GM19395 (cell line): ENCODE measurements around the gene UVRAG.

ENCODE experiments used
- ATAC-seq: cut with Tn5 transposase; IDR thresholded peaks from one replicate; pipeline ENCODE4 v1.9.1; 2021; ENCODE audit warnings: mild to moderate bottlenecking, moderate library complexity; ENCODE audit not compliant: unreplicated experiment

Gene UVRAG

DNA sequence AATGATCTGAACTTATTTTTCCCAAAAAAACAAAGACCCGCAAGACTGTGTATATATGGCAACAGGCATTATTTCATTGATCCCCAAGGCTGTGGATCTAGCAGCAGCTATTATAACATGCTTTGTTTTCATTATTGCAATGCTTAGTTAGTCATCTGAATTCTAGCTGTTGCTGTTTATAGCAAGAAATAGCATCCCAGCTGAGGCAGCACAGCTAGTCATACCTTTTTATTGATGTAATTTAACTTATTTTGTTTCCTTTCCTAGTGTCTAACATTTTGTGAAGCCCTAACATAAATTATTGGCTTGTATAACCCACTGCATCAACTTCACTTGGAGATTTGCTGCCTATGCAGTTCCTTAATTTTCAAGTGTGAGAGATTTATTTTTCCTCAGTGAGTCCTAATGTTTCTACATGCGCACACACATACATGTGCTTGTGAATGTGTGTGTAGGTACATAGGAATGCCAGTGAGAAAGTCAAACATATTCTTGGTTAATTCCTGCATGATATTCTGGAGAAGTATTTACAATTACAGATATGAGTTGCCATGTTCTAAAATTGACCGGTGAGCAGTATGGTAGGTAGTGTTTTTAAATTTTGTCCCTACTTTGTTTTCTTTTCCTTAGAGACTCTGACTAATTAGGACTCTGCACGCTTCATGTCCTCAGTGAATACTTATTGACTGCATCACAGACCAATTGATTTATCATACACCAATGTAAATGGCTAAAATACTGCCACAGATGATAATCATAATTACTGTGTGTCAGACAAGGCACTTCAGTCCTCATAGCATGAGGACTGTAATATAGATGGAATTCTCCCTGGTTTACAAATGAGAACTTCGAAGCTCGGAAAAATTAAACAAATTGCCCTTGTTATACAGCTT, 272.0 kb downstream of the UVRAG start:
- ATAC-seq = no peak

- ATAC-seq = no peak
Observed at GRCh38 chr11:76087749-76088148, 272.7 kb downstream of the UVRAG start.

DNA sequence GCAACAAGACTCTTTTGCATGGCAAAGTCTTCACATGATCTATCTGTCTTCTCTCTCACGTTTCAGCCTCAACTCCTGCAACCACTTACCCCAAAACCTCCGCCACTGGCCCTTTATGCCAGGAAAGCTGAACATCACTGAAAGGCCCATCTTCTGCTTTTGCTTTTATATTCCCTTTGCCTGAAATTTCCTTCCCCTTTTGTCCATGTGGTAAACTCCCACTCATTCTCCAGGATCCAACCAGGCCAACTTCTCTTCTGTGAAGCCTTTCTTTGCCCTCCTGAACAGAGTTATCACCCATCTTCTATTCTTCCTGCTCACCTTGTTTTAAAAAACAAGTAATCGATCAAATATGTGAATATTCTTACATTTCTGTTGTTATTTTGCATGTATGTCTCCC, 273.5 kb downstream of the UVRAG start:
- no peak for ATAC-seq

DNA sequence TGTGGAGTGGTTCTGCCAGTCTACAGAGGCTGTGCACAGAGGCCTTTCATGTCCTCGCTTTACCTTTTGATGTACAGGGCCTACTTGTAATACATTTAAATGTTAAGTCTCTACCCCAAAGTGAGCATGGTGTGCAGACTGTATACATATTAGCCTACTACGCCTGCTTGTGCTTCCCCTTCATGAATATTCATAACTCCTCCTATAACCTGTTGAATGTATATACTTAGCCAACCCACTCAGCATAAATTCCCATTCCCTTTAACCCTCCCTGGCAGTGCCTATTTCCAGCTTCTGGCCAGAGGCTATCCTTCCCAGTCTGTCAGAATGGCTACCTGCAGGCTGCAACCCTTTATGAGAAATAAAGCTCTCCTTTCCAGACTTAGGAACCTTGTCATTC, 275.2 kb downstream of the UVRAG start:
- ATAC-seq = no peak

- ATAC-seq = no peak
Observed at GRCh38 chr11:76090821-76091220, 275.8 kb downstream of the UVRAG start.

- no peak for ATAC-seq
Observed at GRCh38 chr11:76094740-76095139, 279.7 kb downstream of the UVRAG start.

DNA sequence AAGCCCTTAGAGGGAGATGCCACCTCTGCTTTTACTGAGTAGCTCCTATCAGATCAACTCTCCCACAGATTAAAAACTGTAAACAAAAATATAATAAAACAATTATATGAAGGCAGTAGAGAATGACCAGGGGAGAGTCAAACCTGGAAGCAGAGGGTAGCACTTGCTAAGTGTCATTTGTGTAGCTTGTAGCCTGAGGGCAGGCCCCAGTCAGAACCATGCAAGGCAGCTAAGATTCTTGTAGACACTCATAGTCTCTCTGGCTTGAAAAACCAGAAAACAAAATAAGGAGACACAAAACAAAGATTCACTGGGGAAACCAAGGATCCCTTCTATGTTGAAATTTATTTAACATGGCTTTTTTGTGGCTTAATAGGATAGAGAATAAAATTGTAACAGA, 280.9 kb downstream of the UVRAG start:
- ATAC-seq = no peak

- ATAC-seq = no peak
Observed at GRCh38 chr11:76096552-76096951, 281.5 kb downstream of the UVRAG start.

DNA sequence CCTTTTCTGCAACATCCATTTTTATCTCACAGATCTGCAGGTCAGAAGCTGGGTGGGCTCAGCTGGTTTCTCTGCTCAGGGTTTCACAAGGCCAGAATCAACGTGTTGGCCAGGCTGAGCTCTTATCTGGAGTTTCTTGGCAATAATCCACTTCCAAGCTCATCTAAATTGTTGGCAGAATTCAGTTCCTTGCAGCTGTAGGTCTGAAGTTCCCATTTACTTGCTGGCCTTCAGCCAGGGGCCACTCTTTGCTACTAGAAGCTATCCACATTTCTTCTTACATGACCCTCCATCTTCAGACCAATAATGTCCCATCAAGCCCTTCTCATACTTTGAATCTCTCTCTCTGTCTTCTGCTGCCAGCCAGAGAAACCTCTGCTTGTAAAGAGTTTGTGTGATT, 287.8 kb downstream of the UVRAG start:
- no peak for ATAC-seq

DNA sequence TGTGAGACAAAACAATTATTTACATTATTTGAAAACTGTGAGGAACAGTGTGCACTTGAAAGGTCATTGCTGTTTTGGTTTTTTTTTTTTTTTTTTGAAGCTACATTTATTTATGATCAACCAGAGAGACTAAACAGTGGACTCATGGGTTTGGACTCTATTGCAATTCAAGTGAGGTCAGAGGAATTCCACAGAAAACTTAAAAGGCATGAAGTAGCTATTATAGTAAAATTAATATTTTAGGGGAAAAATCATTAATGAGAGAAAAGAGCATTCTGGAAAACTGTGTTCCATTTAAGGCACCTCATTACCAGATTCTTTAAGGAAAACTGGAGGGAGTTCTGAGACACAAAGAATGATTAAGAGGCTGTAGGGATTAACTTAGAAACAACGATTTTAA, 288.4 kb downstream of the UVRAG start:
- ATAC-seq = no peak

GRCh38 chr11:76104285-76104684, 289.3 kb downstream of the UVRAG start:
- no peak for ATAC-seq

GRCh38 chr11:76105637-76106036, 290.6 kb downstream of the UVRAG start:
- ATAC-seq = no peak

DNA sequence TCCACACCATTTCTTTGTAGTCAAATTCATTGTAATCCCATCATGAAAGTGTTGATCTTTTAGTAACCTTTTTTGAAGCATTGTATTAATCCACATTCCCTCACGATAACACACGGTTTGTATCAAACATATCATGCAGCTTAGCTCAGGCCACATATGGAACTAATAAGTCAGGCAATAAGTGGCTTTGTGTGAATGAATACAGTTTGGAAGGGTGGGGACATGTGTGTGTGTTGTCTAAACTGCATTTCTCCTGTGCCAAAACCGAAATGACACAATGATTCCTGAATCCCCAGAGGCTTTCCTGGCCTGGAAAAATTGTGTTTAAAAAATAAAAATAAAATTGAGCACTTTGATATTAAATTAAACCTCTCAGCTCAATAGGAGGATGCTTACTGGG, 293.0 kb downstream of the UVRAG start:
- no peak for ATAC-seq

- no peak for ATAC-seq
Observed at GRCh38 chr11:76114238-76114637, 299.2 kb downstream of the UVRAG start.

DNA sequence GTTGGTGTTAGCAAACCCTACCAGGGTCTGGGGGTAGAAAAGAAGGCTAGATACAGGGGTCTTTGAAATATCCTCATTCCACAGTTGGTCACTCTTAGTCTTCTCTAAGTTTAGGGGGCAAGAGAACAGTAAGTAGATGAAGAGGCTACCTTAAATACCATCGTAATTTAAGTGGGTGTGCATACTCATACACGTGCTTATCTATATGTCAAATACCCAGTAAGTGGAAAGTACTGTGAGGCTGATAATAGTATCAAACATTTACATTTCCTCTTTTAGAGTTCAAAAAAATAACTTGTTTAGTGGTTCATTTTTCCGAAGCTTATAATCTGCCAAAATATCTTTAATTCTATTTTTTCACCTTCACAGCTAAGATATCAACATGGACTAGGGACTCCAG, 300.5 kb downstream of the UVRAG start:
- no peak for ATAC-seq

DNA sequence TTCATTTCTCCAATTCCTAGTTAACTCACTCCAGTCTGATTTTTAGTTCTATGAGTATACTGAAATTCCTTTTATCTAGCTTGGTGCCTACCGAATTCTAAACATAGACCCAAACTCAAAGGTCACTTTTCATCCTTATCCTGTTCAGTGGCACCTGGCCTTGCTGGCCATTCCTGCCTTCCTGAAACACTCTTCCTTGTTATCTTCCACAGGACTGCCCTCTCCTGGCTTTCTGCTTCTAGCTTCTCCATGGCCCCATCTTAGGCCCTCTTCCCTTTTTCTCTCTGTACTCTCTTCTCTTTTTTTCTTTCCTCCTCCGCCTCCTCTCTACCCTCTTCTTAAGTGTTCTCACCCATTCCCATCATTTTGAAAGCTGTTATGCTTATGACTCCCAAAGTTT, 304.0 kb downstream of the UVRAG start:
- ATAC-seq = no peak

- no peak for ATAC-seq
Observed at GRCh38 chr11:76119779-76120178, 304.8 kb downstream of the UVRAG start.

DNA sequence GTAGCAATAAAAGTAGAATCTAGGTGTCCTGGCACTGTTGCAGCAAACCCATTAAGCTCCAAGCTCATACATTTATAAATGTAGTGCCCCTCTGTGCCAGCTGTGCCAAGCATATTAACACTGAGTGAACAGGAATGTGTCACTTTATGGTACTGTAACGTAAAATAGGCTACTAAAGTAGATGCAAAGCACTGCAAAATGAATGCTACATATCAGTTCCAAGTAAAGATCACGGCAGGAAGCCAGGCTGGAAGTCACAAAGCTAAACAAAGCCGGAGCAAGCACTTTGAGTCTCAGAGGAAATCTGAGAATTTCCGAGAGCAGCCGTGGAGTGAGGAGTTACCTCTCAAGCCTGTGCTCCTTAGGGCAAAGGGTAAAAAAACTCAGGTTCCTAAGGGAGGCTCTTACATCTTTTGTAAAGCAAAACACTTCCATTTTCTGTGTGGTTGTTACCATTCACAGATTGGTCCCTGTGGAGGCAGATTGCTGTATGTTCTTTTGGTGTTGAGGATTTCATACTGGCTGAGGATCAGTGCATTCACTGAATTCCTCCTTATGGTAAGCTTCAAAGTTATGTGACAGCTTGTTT, 305.6 kb downstream of the UVRAG start:
- no peak for ATAC-seq

- no peak for ATAC-seq
Observed at GRCh38 chr11:76123248-76123647, 308.2 kb downstream of the UVRAG start.

- peak; percentile 54 for ATAC-seq
Observed at GRCh38 chr11:76124905-76125770, 310.1 kb downstream of the UVRAG start.

- ATAC-seq = no peak
Observed at GRCh38 chr11:76129729-76130128, 314.7 kb downstream of the UVRAG start.

DNA sequence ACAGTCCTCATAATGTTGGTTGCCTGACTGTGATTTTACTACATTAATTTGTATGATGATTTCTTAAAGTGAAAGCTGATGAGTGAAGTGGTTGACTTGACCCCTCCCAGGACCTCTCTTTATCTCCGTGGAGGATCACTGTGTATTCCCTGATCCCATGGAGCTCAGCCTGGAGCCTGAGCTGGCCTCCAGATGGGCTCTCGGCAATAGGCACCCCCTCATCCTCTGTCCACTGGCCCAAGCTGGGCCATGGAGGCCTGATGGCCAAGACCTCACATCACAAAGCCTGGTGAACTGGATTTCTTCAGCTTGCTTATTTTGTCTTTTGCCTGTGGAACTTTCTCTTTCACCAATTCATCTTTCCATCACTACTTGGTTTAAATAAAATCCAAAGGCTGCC, 316.1 kb downstream of the UVRAG start:
- ATAC-seq = no peak
